HCT116 (cell line): ENCODE data around the gene PRSS2.
A peak's percentile ranks its signal among the peaks of the same experiment; 100 is the strongest.

Experiments
- CEBPB ChIP-seq: IDR thresholded peaks from 2 replicates; pipeline ENCODE4 v1.6.1; 2012; ENCODE audit warnings: low read depth
- EZH2 ChIP-seq: fragments of 200-600 bp; sonication (generic); IDR thresholded peaks from 2 replicates; pipeline ENCODE4 v1.6.1; 2017; ENCODE audit warnings: antibody characterized with exemption, mixed run types
- EZH2phosphoT487 ChIP-seq: fragments of 200-600 bp; IDR thresholded peaks from 2 replicates; pipeline ENCODE4 v1.6.1; 2018; ENCODE audit warnings: antibody characterized with exemption, borderline replicate concordance
- FOSL1 ChIP-seq: IDR thresholded peaks from 2 replicates; pipeline ENCODE4 v1.6.1; 2012; ENCODE audit warnings: low read depth
- POLR2A ChIP-seq: IDR thresholded peaks from 2 replicates; pipeline ENCODE4 v1.7.0; 2011; ENCODE audit warnings: borderline replicate concordance; ENCODE audit not compliant: insufficient read depth, insufficient read length; ENCODE audit errors: extremely low read depth
- POLR2AphosphoS5 ChIP-seq: IDR thresholded peaks from 2 replicates; pipeline ENCODE4 v1.6.1; 2011; ENCODE audit warnings: mild to moderate bottlenecking, low read depth, low read length, moderate library complexity
- RAD21 ChIP-seq: IDR thresholded peaks from 2 replicates; pipeline ENCODE4 v1.6.1; 2012; ENCODE audit warnings: low read depth, mild to moderate bottlenecking
- SIN3A ChIP-seq: IDR thresholded peaks from 2 replicates; pipeline ENCODE4 v1.6.1; 2012; ENCODE audit warnings: low read depth
- SRF ChIP-seq: IDR thresholded peaks from 2 replicates; pipeline ENCODE4 v1.6.1; 2012; ENCODE audit warnings: low read depth
- ZNF274 ChIP-seq: fragments of 200-500 bp; sonication (Bioruptor generic); IDR thresholded peaks from 2 replicates; pipeline ENCODE4 v1.6.1; 2014; ENCODE audit warnings: mild to moderate bottlenecking, low read depth, low read length, inconsistent platforms
- TF ChIP-seq, protein P1 (sequence below): IDR thresholded peaks from 2 replicates; pipeline ENCODE4 v1.6.1; 2012
- TF ChIP-seq, protein P2 (sequence below), 3 experiments: fragments of 200-600 bp in 1 of 3; sonication (generic) in 1 of 3; IDR thresholded peaks in 2 of 3; conservative IDR thresholded peaks in 1 of 3; 2 replicates each; pipeline ENCODE4 v1.5.1; 2012 to 2017; ENCODE audit warnings: low read depth in 2 of 3, low read length in 2 of 3, antibody characterized with exemption in 1 of 3, borderline replicate concordance in 1 of 3, control low read depth in 1 of 3, mild to moderate bottlenecking in 1 of 3, mixed read lengths in 1 of 3, mixed run types in 1 of 3, moderate library complexity in 1 of 3; ENCODE audit not compliant: insufficient read depth in 1 of 3
- TF ChIP-seq, protein P3 (sequence below): IDR thresholded peaks from 2 replicates; pipeline ENCODE4 v1.6.1; 2012; ENCODE audit warnings: low read depth

DNA sequence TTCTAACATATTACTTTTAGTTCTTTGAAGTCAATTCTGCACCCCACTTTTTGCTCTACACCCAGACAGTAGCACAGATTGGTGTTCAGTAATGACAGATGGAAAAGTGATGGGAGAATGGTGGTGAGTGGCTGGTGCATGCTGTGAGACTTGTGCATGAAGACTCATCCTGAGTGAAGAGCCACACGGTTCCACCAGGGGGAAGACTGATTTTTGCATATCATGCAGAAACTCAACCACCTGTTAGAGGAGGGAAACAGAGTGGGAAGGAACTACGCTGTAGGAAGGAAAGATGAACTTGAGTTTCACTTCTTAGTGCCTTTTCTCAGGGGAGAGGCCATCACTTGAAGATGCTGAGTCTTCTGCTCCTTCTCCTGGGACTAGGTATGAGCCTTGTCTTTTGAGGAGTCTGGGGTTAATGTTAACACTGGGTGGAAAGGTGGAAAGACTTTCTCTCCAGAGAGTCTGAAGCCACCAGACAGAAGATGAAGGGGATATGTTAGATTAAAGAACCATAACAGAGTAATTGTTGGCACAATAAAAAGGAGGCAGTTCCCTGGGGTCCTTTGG lies 30.8 kb upstream of the PRSS2 start:
- TF ChIP-seq, protein P1, sequence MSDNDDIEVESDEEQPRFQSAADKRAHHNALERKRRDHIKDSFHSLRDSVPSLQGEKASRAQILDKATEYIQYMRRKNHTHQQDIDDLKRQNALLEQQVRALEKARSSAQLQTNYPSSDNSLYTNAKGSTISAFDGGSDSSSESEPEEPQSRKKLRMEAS, result no peak
- TF ChIP-seq EZH2phosphoT487 (no peak), POLR2AphosphoS5 (no peak), ZNF274 (no peak), EZH2 (no peak), CEBPB (no peak), POLR2A (no peak), FOSL1 (no peak), SIN3A (no peak), RAD21 (no peak), SRF (no peak)
- TF ChIP-seq, protein P2, sequence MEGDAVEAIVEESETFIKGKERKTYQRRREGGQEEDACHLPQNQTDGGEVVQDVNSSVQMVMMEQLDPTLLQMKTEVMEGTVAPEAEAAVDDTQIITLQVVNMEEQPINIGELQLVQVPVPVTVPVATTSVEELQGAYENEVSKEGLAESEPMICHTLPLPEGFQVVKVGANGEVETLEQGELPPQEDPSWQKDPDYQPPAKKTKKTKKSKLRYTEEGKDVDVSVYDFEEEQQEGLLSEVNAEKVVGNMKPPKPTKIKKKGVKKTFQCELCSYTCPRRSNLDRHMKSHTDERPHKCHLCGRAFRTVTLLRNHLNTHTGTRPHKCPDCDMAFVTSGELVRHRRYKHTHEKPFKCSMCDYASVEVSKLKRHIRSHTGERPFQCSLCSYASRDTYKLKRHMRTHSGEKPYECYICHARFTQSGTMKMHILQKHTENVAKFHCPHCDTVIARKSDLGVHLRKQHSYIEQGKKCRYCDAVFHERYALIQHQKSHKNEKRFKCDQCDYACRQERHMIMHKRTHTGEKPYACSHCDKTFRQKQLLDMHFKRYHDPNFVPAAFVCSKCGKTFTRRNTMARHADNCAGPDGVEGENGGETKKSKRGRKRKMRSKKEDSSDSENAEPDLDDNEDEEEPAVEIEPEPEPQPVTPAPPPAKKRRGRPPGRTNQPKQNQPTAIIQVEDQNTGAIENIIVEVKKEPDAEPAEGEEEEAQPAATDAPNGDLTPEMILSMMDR (IDR thresholded peaks at IDR 0.05 in 2 of 3, conservative IDR thresholded peaks at IDR 0.05 in 1 of 3; ENCODE audit: borderline replicate concordance in 1 of 3, insufficient read depth in 1 of 3, low read depth in 2 of 3, low read length in 2 of 3), result 0 out of 6 replicates have a peak, but pooled peaks of 1 of the 3 experiments have one; percentile 14
- TF ChIP-seq, protein P3, sequence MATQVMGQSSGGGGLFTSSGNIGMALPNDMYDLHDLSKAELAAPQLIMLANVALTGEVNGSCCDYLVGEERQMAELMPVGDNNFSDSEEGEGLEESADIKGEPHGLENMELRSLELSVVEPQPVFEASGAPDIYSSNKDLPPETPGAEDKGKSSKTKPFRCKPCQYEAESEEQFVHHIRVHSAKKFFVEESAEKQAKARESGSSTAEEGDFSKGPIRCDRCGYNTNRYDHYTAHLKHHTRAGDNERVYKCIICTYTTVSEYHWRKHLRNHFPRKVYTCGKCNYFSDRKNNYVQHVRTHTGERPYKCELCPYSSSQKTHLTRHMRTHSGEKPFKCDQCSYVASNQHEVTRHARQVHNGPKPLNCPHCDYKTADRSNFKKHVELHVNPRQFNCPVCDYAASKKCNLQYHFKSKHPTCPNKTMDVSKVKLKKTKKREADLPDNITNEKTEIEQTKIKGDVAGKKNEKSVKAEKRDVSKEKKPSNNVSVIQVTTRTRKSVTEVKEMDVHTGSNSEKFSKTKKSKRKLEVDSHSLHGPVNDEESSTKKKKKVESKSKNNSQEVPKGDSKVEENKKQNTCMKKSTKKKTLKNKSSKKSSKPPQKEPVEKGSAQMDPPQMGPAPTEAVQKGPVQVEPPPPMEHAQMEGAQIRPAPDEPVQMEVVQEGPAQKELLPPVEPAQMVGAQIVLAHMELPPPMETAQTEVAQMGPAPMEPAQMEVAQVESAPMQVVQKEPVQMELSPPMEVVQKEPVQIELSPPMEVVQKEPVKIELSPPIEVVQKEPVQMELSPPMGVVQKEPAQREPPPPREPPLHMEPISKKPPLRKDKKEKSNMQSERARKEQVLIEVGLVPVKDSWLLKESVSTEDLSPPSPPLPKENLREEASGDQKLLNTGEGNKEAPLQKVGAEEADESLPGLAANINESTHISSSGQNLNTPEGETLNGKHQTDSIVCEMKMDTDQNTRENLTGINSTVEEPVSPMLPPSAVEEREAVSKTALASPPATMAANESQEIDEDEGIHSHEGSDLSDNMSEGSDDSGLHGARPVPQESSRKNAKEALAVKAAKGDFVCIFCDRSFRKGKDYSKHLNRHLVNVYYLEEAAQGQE, result no peak
